K562 (cell line): ENCODE data around the gene CEP44. TPM values are rescaled to one million over a fixed set of nuclear protein-coding genes. Genes with fewer than 3 reads are reported as not detected.

Source experiments
- BACH1 ChIP-seq: fragments of 200-800 bp; sonication (Bioruptor generic); IDR thresholded peaks from 2 replicates; pipeline ENCODE4 v1.6.1; 2016; ENCODE audit warnings: missing genetic modification characterization, missing compliant biosample characterization
- CEBPB ChIP-seq: fragments of 450-650 bp; IDR thresholded peaks from 2 replicates; pipeline ENCODE4 v1.6.1; 2016; ENCODE audit warnings: missing genetic modification characterization, missing compliant biosample characterization
- DEAF1 ChIP-seq: fragments of 450-650 bp; formaldehyde crosslinking; IDR thresholded peaks from 2 replicates; pipeline ENCODE4 v1.4.0; 2020; ENCODE audit warnings: mild to moderate bottlenecking, moderate library complexity
- ELK3 ChIP-seq: fragments of 450-650 bp; formaldehyde crosslinking; IDR thresholded peaks from 2 replicates; pipeline ENCODE4 v1.4.0; 2020; ENCODE audit warnings: mild to moderate bottlenecking
- ETS1 ChIP-seq: conservative IDR thresholded peaks from 2 replicates; pipeline ENCODE4 v1.6.1; 2011; ENCODE audit warnings: low read depth, mild to moderate bottlenecking, low read length; ENCODE audit not compliant: control insufficient read depth
- HDAC8 ChIP-seq: fragments of 450-650 bp; IDR thresholded peaks from 2 replicates; pipeline ENCODE4 v1.6.1; 2016; ENCODE audit warnings: mild to moderate bottlenecking, missing genetic modification characterization, moderate library complexity, missing compliant biosample characterization
- HLTF ChIP-seq: fragments of 450-650 bp; IDR thresholded peaks from 2 replicates; pipeline ENCODE4 v1.6.1; 2016
- HNRNPLL ChIP-seq: fragments of 200-400 bp; formaldehyde crosslinking; IDR thresholded peaks from 2 replicates; pipeline ENCODE4 v1.6.1; 2017; ENCODE audit warnings: low read length, low read depth, mild to moderate bottlenecking; ENCODE audit not compliant: poor library complexity, severe bottlenecking
- HSF4 ChIP-seq: fragments of 250-450 bp; sonication (Bioruptor Pico); IDR thresholded peaks from 2 replicates; pipeline ENCODE4 v2.1.2; 2022; ENCODE audit warnings: mild to moderate bottlenecking, moderate library complexity, borderline replicate concordance
- MXI1 ChIP-seq: IDR thresholded peaks from 2 replicates; pipeline ENCODE4 v1.6.1; 2011; ENCODE audit warnings: low read depth, mild to moderate bottlenecking, improper control_type of control experiment, low read length
- NFE2L1 ChIP-seq: fragments of 450-650 bp; IDR thresholded peaks from 2 replicates; pipeline ENCODE4 v1.6.1; 2016; ENCODE audit warnings: missing genetic modification characterization, low read depth, mild to moderate bottlenecking, missing compliant biosample characterization, moderate library complexity, borderline replicate concordance
- RAD51 ChIP-seq: fragments of 450-650 bp; IDR thresholded peaks from 2 replicates; pipeline ENCODE4 v1.7.1; 2016; ENCODE audit warnings: low read depth, mild to moderate bottlenecking, borderline replicate concordance
- SRF ChIP-seq, 2 experiments: fragments of 250-450, 450-650 bp in 1 of 2; sonication (Bioruptor Pico) in 1 of 2; sonication (generic) in 1 of 2; formaldehyde crosslinking; IDR thresholded peaks; 2 replicates each; pipeline versions ENCODE4 v1.5.0 to v1.5.1; 2020 to 2022; ENCODE audit warnings: mild to moderate bottlenecking in 1 of 2, missing genetic modification reagents in 1 of 2
- ZBED1 ChIP-seq: IDR thresholded peaks from 2 replicates; pipeline ENCODE4 v1.6.1; 2014
- ZBTB33 ChIP-seq: sonication (generic); formaldehyde crosslinking; IDR thresholded peaks from 2 replicates; pipeline ENCODE4 v1.8.1; 2023; ENCODE audit warnings: mild to moderate bottlenecking, missing genetic modification reagents
- ZBTB34 ChIP-seq: fragments of 250-450 bp; sonication (Bioruptor Pico); IDR thresholded peaks from 2 replicates; pipeline ENCODE4 v1.8.0; 2021; ENCODE audit warnings: mild to moderate bottlenecking, moderate library complexity
- ZNF224 ChIP-seq: sonication (generic); formaldehyde crosslinking; IDR thresholded peaks from 2 replicates; pipeline ENCODE4 v1.8.0; 2022; ENCODE audit warnings: mild to moderate bottlenecking, missing genetic modification reagents
- ZNF511 ChIP-seq: sonication (generic); formaldehyde crosslinking; IDR thresholded peaks from 2 replicates; pipeline ENCODE4 v1.8.0; 2022; ENCODE audit warnings: mild to moderate bottlenecking, missing genetic modification reagents
- polyA plus RNA-seq, 8 experiments: library from polyadenylated mRNA; depleted of rRNA in 4 of 8; stranded (reverse) in 5 of 8; unstranded in 3 of 8; fragments of >200 nt; fragmentation: Nextera tagmentation in 2 of 8; fragmentation: Illumina TruSeq in 1 of 8; extraction: Ambion mirVana in 2 of 8; extraction: Trizol in 1 of 8; gene quantifications; 2 replicates each; pipeline versions ENCODE4 v1.2.1 to v1.2.3, GENCODE V29; 2011 to 2014; ENCODE audit warnings: inconsistent platforms in 1 of 8, missing spikeins in 1 of 8
- total RNA-seq, 7 experiments: library from RNA; depleted of rRNA in 6 of 7; stranded (reverse); fragments of >200 nt in 6 of 7; fragmentation: Illumina TruSeq in 2 of 7; extraction: Trizol in 2 of 7; gene quantifications; 2 replicates each; pipeline versions ENCODE4 v1.2.1 to v1.2.3, GENCODE V29; 2011 to 2021; ENCODE audit warnings: low replicate concordance in 1 of 7

The CEP44 gene
- total and polyA plus RNA-seq, 9 of the 15 experiments (the other 6 are each of a cell fraction or from before 2014, with no cell fraction given), result 19.6 to 45.0 (median 24.4) TPM

GRCh38 chr4:174283507-174284471, at the start of gene CEP44, which contains the start of gene FBXO8 (continued):
- TF ChIP-seq SRF (CRISPR knock-in tag; IDR thresholded peaks at IDR 0.05), result peak in 1 of 2 experiments; percentile 8; a peak in 1 of 4 replicates
- TF ChIP-seq BACH1 (tag), result no peak; the same call in 1 of the 2 replicates
- TF ChIP-seq HDAC8 (tag), result 0 out of 2 replicates have a peak, but pooled peaks have one; percentile 25
- TF ChIP-seq CEBPB (tag), result no peak
- TF ChIP-seq ZNF511, result peak; percentile 59; the same call in 1 of the 2 replicates
- TF ChIP-seq MXI1, result no peak; the same call in 1 of the 2 replicates
- TF ChIP-seq ZNF224 (CRISPR knock-in tag), result 0 out of 2 replicates have a peak, but pooled peaks have one; percentile 12
- no peak for TF ChIP-seq NFE2L1 (tag)
- no peak for TF ChIP-seq ZBTB34 (CRISPR knock-in tag)
- no peak for TF ChIP-seq ZBTB33
- no peak for TF ChIP-seq ZBED1
- no peak for TF ChIP-seq RAD51
- no peak for TF ChIP-seq ELK3 (CRISPR knock-in tag)
- peak; percentile 76 for TF ChIP-seq HNRNPLL
- TF ChIP-seq HSF4 (CRISPR knock-in tag), result no peak
- TF ChIP-seq ETS1, result peak; percentile 66; the same call in 1 of the 2 replicates
- peak; percentile 60; the same call in 1 of the 2 replicates for TF ChIP-seq HLTF
- no peak for TF ChIP-seq DEAF1 (CRISPR knock-in tag)
